Iris pigment epithelial cell (primary cell): ENCODE measurements around the gene CHRM4.
"Not testable (repeated sequence)": the region's sequence is repeated elsewhere in the genome, so short reads cannot be mapped to it uniquely, and the experiment has no call there.

ENCODE experiments used
- DNase-seq: peaks from one replicate; pipeline ENCODE4 v3.0.0-alpha.2; 2011; ENCODE audit warnings: low read depth

The CHRM4 gene

DNA sequence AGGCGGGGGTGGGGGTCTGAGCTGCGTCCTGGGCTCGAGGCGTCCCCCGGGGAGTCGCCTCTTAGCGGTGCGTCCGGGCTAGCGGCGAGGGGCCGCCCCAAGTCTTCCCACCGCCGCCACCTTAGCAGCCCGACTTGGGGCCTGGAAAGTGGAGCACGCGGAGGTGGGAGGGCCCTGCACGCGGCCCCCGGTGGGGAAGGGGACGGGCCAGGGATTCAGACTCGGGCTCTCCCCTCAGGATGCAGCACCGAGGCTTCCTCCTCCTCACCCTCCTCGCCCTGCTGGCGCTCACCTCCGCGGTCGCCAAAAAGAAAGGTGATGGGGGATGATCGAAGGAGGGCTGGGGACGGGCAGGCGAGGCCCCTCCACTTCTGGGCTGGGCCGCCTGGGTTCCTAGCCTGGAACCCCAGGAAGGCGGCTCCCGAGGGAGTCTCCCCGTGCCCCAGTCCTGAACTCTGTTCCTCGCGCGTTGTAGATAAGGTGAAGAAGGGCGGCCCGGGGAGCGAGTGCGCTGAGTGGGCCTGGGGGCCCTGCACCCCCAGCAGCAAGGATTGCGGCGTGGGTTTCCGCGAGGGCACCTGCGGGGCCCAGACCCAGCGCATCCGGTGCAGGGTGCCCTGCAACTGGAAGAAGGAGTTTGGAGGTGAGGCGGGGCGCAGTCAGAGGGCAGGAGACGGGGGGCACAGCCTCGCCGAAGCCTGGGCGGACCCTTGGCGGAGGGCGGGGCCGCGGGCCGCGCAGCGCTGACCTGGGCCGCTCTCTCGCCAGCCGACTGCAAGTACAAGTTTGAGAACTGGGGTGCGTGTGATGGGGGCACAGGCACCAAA lies 9.5 kb downstream of the CHRM4 start:
- no peak for DNase-seq

DNA sequence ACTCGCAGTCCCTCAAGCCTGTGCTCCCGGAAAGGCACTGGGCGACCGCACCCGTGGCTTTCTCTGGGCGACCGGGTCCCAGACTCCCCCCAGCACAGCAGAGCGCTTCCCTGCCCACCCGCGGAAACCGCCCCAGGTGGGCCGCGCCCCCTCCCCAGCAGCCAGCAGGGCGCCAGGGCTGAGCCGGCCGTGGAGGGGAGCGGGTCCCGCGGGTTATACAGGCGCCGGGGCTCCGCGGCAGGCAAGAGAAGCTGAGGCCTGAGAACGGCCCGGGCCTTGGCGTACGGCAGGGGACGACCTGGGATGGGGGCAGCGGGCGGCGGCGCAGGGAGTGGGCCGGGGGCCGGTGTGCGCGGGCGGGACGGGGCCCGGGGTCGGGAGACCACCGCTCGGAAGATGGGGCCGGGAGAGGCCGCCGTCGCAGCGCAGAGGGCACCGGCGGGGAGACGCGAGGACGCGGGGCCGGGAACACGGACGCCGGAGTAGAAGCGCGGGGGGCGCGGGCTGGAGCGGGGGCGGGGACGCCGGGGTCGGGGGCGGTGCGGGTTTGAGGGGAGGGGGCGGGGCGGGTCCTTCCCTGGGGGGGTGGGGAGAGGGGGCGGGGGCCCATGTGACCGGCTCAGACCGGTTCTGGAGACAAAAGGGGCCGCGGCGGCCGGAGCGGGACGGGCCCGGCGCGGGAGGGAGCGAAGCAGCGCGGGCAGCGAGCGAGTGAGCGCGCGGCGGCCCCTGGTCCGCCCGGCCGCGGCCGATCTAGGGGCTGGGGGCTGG lies 10.3 kb downstream of the CHRM4 start, which contains the start of gene MDK:
Gene MDK, plus strand, starts transcription at position 622 of the 771 bp plus-strand sequence. CDS start 389 bp downstream, outside the sequence.
- no peak for DNase-seq

DNA sequence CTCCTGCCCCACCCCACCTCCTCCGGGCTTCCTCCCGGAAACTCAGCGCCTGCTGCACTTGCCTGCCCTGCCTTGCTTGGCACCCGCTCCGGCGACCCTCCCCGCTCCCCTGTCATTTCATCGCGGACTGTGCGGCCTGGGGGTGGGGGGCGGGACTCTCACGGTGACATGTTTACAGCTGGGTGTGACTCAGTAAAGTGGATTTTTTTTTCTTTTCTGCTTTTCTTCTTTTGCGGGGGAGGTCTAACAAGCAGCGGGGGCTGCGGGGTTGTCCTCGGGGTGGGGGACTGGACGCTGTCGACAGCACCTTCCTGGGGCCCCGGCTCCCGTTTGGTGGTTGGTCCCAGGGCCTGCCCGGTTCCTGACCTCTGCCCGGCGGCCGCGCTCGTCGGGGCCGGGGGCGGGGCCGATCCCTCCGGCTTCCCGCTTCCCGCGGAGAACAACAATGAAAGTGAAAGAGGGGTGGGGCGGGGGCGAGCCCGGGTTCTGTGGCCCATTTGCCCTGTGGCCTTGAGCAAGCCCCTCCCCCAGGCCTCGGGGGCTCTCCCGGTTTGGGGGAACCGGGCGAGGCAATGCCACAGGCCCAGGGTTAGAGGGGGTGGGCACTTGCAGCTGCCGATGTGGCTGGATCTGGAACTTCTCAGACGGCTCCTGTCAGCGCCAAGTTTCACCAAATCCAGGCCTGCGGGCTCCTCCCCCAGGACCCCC lies 11.1 kb downstream of the CHRM4 start:
- peak; percentile 29 for DNase-seq

DNA sequence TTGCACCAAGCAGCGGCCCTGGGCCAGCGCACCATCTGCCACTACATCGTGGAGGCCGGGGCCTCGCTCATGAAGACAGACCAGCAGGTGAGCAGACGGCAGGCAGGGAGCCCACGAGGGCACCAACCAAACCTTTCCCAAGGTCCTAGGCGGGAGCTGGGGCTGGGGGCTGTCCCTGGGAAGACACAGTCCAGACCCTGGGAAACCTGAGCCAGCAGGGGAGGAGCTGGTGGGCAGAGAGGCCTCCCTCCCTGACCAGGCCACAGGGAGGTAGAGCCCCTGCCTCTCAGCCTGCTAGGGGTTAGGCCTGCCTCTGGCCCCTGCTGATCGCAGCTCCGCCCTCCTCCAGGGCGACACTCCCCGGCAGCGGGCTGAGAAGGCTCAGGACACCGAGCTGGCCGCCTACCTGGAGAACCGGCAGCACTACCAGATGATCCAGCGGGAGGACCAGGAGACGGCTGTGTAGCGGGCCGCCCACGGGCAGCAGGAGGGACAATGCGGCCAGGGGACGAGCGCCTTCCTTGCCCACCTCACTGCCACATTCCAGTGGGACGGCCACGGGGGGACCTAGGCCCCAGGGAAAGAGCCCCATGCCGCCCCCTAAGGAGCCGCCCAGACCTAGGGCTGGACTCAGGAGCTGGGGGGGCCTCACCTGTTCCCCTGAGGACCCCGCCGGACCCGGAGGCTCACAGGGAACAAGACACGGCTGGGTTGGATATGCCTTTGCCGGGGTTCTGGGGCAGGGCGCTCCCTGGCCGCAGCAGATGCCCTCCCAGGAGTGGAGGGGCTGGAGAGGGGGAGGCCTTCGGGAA lies 11.9 kb downstream of the CHRM4 start:
- DNase-seq, result not testable (repeated sequence)

DNA sequence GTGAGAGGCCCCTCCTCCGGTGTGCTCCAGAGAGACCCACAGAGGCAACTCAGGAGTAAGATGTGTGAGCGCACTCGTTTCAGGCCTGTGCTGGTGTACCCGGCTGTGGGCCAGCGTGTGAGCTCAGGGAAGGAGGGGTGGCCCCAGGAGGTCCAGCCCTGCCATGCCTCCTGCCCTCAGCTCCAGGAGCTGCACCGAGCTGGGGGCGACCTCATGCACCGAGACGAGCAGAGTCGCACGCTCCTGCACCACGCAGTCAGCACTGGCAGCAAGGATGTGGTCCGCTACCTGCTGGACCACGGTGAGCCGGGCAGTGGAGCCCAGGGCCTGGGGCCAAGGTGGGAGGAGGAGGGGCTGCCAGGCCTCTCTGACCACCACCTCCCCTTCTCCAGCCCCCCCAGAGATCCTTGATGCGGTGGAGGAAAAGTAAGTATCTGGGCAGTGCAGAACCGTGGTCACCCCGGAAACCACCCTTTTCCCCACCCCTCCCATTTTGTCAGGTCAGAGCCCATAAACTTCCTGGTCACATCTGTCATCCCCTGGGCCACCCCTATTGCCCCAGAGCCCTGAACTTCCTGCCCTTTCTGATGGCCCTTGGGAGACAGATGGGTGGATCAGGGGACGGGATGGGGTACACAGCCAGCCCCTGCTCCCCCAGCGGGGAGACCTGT lies 12.6 kb downstream of the CHRM4 start:
- DNase-seq, result no peak

DNA sequence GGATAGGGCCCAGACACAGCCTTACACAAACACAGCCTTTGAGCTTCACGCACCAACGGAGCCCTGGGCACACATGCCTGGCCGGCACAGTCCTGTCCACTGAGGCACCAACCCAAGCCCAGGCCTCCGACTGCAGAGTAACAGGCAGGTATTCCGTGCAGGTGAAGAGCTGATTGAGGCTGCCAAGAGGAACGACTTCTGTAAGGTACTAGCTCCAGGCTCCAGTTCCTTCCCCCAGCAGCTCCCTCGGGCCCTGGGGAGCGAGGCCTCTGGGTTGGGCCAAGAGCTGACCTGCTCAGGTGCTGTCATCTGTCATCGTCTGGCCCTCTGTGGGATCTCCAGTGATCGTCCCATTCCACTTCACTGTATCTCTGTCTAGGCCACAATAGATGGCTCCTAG lies 13.3 kb downstream of the CHRM4 start:
- DNase-seq, result no peak

DNA sequence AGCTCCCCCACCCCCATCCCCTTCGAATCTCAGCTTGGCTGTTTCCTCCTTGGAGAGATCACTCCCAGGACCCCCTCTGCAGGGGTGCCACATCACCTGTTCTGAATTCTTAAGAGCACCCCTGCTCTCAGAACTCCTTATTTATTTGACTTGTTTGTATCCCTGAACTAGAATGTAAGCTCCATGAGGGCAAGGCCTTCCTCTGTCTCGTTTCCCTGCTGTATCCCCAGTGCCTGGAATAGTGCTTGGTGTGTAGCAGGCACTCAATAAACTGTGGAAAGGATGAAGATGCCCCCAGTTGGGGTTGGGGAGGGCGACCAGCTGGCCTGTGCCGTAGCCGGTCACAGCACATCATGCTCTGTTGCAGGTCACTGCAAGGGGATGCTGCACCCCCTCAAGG lies 13.7 kb downstream of the CHRM4 start:
- DNase-seq, result no peak

DNA sequence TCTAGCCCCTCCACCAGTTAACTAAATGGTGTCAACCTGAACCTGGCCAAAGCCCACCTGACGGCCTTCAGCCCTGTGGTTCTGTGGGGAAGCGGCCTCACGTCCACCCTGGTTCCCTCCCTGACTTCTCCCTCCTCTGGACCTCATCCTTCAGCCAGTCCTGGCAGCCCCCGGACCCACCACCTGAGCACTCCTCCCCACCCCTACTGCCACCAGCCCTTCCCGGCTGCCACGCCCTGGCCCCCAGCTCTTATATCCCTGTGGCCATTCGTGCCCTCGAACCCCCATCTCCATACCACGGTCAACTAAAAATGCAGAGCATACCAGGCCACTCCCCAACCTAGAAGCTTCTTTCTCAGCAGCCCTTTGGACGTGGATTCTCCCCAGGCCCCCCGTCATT lies 14.3 kb downstream of the CHRM4 start:
- no peak for DNase-seq

DNA sequence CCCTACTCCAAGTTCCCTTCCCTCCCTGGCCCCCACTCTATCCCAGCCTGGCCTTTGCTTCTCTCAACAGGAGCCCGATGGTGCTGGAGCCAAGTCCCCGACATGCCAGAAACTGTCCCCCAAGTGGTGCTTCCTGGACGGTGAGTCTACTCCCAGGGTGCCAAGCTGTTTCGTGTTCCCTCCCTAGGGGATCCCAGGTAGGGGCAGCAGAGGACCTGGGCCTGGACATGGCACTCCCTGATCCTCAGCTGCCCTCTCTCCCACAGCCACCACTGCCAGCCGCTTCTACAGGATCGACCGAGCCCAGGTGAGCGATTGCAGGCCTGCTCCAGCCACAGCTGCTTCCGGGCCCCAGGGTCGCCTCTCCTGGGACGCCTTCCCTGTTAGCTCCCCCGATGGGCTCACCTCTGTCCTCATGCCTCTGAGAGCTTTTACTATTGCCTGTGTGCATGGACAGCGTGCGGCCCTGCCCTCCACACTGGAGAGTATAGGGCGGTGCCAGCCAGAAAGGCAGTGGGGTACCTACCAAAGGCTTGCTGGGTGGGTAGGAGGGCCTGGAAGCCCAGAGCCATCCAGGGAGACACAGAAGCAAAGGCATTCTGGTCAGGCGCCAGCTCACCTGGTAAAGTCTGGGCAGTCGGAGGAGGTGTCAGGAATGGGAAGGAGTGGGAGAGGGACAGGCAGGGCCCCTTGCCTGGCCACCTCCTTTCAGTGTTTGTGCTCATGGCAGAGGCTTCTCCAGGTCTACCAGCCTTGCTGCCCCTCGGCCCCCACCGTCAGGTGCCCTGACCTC lies 15.1 kb downstream of the CHRM4 start:
- no peak for DNase-seq

DNA sequence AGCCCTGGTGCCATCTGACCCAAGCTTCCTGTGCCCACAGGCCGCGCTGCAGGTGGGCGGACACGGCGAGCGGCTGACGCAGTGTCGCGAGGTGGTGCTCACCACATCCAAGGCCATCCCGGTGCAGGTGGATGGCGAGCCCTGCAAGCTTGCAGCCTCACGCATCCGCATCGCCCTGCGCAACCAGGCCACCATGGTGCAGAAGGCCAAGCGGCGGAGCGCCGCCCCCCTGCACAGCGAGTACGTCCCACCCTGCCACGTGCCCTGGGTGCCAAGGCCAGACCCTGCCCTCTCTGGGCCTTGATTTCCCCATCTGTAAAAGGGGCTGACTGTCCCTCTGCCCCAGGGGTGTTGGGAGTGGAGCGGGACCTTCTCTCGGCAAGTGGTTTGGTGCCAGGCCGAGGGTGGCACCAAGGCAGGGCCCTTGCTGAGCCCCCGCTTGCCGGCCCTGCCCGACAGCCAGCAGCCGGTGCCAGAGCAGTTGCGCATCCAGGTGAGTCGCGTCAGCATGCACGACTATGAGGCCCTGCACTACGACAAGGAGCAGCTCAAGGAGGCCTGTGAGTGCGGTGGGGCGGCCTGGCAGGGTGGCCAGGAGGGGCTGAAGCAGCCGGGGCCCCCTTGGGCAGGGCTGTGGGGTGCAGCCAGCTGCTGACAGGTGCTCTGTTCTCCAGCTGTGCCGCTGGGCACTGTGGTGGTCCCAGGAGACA lies 16.0 kb downstream of the CHRM4 start:
- no peak for DNase-seq

DNA sequence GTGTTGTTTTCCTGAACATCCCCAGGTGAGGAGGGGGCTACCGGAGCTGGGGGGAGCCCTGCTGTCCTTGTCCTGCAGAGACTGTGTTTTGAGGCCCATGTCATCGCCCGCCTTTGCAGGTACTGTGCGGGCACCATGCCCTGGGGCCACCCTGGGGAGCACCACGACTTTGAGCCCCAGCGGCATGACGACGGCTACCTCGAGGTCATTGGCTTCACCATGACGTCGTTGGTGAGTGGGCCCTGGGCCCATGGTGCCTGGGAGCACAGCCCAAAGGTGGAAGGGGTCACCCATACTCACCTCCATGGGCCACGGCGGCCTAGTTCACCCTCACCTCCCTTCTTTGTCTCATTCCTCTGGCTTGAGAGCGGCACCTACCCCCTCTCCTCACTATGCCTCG lies 16.8 kb downstream of the CHRM4 start:
- no peak for DNase-seq

DNA sequence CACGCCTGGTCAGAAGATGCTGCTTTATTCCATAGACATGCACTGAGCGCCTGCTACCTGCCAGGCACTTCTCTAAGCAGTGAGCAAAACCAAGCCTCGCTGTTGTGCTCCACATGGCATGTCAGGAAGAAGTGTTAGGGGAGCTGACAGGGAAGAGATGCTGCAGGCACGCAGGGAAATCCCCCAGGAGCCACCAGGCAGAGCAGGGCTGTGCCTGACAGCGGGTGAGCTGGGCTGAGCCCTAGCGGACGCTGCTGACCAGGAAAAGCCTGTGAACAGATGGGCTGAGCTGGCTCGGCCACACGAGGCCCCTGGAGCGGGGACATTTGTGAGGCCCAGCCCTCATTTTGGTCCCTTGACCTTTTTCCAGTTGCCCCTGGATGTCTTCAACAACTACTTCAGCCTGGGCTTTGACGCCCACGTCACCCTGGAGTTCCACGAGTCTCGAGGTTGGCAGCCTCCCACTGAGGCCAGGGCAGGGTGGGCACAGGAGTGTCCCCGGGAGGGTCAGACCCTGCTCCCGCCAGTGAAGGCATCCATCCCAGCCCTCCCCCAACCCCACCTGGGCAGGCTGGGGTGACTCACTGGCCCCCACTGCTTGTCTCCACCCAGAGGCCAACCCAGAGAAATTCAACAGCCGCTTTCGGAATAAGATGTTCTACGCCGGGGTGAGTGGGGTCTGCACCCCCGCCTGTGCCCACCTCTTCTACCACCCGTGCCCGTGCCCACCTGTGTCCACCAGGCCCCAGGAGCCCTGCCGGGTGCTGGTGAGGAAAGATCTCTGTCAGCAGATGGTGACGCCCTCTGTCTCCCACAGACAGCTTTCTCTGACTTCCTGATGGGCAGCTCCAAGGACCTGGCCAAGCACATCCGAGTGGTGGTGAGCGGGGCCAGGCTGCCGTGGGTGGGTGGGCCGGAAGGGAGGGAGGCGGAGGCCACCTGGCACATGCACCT lies 17.5 kb downstream of the CHRM4 start:
- no peak for DNase-seq

DNA sequence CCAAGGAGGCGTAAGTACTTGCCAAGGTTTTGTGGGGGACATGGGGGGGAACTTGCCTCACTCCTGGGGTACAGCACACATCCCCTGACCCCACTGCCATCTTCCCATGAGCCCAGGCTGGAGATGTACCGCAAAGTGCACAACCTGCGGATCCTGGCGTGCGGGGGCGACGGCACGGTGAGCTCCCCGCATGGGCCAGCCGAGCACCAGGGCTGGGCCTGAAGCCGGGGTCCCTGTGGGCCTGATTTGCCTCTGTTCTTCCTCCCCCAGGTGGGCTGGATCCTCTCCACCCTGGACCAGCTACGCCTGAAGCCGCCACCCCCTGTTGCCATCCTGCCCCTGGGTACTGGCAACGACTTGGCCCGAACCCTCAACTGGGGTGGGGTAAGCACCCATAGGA lies 19.1 kb downstream of the CHRM4 start:
- DNase-seq, result not testable (repeated sequence)

DNA sequence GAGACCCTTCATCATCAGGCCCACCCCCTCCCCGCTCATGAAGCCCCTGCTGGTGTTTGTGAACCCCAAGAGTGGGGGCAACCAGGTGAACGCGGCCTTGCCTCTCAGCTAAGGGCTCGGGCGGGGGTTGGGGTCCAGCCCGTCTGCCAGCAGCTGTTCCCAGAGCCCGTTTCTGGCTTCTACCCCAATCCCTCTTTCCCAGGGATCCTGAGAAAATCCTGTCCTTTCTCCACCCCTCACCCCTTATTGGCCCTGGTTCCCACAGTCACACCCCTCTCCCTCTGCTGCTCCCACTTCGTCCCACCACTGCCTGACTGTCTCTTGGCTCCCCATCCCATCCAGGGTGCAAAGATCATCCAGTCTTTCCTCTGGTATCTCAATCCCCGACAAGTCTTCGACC lies 19.5 kb downstream of the CHRM4 start:
- no peak for DNase-seq

DNA sequence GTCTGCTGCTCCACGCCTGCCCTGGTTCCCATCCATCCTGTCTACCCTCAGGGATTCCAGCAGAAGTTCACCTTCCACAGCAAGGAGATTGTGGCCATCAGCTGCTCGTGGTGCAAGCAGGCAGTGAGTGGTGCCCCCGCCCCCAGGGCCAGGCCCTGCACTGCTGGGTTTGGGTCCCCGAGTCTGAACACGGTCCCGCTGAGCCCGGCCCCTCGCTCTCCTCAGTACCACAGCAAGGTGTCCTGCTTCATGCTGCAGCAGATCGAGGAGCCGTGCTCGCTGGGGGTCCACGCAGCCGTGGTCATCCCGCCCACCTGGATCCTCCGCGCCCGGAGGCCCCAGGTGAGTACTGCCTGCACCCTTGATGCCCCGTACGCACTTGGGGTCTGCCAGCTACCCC lies 20.3 kb downstream of the CHRM4 start:
- not testable (repeated sequence) for DNase-seq

DNA sequence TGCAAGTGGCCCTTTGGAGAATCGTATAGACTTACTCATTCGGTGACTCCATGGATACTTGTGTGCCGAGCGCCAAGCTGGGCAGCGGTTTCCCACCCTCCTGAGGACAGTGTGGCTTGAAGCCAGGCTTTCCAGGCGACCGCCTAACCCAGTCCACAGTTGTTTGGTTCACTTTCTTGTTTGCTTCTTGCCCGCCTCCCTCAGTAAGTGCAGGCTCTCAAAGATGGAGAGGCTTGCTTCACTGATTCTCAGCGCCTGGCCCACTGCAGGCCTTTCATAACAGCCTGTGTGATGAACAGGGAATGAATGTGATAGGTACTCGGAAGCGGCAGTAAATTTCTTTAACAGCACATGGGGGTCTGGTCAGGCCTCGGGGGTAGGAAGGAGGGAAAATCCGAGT lies 21.3 kb downstream of the CHRM4 start:
- no peak for DNase-seq

DNA sequence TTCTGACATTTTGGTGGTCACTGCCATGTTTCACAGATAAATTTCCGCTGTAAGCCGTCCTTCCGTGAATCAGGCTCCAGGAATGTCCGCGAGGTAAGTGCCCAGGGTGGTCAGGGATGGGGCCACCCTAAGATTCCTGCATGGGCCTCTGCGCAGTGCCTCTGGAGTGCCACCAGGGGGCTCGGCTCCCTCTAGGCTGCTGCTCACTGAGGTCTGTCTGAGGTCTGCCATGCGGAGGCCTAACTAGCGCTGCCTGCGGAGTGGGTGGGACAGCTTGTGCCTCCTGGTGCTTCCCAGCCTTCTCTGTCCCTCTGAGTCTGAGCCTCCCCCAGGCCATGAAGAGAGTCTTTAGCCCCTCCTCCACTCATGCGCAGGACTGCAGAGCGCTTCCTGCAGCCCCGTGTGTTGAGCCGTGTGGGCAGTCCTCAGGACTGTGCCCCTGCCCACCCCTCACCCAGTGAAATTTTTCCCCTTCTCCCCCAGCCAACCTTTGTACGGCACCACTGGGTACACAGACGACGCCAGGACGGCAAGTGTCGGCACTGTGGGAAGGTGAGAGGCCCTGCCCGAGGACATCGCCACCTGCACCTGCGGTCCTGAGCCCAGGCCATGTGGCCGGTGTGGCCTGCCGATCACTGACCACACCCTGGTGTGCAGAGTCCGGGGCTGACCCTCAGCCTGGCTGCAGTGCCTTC lies 22.0 kb downstream of the CHRM4 start:
- DNase-seq, result peak; percentile 78

DNA sequence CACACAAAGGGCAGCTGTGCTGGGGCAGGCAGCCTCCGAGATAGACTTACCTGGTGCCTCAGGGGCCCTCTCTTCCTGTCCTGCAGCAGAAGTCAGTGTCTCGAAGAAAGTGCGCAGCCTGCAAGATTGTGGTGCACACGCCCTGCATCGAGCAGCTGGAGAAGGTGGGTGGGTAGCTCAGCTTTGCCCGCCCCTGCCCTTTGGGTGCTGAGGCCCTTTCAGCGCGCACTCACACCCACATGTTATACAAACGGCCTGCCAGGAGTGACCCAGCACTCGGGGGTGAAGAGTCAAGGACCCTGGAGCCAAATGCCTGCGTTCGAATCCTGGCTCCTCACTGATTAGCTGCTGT lies 23.7 kb downstream of the CHRM4 start:
- no peak for DNase-seq
